NB4 (cell line): Measurements from ENCODE around the gene PROSER2.

Source experiments
- DNase-seq: peaks from one replicate; pipeline ENCODE4 v3.0.0; 2010; ENCODE audit warnings: low read depth
- H3K4me3 ChIP-seq: one replicate; pipeline ENCODE4 v1.5.1; 2011; ENCODE audit warnings: mild to moderate bottlenecking, low read depth, low read length, moderate library complexity
- MYC ChIP-seq: IDR thresholded peaks from 2 replicates; pipeline ENCODE4 v1.6.1; 2011; ENCODE audit warnings: low read depth, low read length
- POLR2A ChIP-seq: IDR thresholded peaks from 2 replicates; pipeline ENCODE4 v1.6.1; 2011; ENCODE audit warnings: mild to moderate bottlenecking; ENCODE audit not compliant: insufficient read length; ENCODE audit errors: extremely low read depth
- TF ChIP-seq, protein P1 (sequence below): IDR thresholded peaks from 2 replicates; pipeline ENCODE4 v1.6.1; 2011; ENCODE audit warnings: low read depth, low read length
- TF ChIP-seq, protein P2 (sequence below): IDR thresholded peaks from one replicate; pipeline ENCODE4 v1.5.1; 2012; ENCODE audit warnings: low read depth, low read length

PROSER2 gene

DNA sequence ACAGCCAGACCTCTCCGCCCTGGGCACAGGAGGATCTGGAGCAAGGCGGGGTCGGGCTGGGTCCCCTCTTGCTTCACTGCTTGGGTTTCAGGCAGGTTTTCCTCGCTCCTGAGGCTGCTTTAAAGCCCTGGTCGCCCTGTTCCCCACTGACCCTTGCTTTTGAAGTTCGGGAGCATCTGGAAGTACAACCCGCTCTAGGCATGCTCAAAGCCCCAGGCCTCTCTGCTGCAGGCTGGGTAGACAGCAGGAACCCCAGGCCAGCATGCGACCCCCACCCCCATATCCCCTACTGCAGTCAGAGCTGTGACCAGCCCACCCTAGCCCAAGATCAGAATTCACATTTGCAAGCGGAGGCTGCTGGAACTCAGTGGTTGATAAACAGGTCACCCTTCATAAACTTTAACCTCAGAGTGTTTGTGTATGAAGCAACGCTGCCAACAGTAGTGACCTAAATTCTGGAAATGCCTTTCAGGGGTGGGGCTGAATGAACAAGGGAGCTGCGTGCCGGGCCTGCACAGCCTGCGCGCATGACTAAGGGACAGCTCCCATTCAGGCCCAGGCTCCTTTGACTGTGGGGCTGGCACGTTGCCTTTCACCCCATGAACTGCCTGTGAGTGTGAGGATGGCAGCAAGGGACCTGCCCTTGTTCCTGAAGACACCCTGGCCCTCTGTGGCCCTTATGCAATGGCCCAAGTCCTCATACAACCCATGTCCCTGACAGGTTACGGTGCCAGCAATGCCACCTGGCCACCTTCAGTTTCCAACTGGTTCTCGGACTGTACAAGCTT, 52.5 kb downstream of the PROSER2 start:
- TF ChIP-seq MYC (no peak), POLR2A (no peak)
- TF ChIP-seq, protein P1, sequence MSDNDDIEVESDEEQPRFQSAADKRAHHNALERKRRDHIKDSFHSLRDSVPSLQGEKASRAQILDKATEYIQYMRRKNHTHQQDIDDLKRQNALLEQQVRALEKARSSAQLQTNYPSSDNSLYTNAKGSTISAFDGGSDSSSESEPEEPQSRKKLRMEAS: no peak
- TF ChIP-seq, protein P2, sequence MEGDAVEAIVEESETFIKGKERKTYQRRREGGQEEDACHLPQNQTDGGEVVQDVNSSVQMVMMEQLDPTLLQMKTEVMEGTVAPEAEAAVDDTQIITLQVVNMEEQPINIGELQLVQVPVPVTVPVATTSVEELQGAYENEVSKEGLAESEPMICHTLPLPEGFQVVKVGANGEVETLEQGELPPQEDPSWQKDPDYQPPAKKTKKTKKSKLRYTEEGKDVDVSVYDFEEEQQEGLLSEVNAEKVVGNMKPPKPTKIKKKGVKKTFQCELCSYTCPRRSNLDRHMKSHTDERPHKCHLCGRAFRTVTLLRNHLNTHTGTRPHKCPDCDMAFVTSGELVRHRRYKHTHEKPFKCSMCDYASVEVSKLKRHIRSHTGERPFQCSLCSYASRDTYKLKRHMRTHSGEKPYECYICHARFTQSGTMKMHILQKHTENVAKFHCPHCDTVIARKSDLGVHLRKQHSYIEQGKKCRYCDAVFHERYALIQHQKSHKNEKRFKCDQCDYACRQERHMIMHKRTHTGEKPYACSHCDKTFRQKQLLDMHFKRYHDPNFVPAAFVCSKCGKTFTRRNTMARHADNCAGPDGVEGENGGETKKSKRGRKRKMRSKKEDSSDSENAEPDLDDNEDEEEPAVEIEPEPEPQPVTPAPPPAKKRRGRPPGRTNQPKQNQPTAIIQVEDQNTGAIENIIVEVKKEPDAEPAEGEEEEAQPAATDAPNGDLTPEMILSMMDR: no peak

DNA sequence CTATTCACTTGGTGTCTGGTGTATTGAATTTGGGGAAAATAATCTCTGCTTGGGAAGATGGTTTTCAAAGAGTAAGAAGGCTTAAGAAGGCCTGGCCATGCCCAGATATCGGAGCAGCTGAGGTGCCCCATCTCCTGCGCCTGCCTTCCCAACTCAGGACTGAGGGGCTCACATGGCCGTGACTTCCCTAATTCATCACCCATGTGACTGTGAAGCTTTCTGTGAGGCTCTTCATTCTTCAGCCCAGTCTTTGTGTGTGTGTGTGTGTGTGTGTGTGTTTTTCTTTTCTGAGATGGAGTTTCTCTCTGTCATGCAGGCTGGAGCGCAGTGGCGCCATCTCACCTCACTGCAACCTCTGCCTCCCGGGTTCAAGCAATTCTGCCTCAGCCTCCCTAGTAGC, 53.2 kb downstream of the PROSER2 start:
- TF ChIP-seq, protein P2: no peak
- TF ChIP-seq POLR2A (no peak), MYC (no peak)
- TF ChIP-seq, protein P1: no peak
- DNase-seq: no peak
- H3K4me3 ChIP-seq: no peak overlapping the region

More for the DNA sequence above, 52.5 kb downstream of the PROSER2 start:
- H3K4me3 ChIP-seq: no peak overlapping the region
- no peak for DNase-seq

DNA sequence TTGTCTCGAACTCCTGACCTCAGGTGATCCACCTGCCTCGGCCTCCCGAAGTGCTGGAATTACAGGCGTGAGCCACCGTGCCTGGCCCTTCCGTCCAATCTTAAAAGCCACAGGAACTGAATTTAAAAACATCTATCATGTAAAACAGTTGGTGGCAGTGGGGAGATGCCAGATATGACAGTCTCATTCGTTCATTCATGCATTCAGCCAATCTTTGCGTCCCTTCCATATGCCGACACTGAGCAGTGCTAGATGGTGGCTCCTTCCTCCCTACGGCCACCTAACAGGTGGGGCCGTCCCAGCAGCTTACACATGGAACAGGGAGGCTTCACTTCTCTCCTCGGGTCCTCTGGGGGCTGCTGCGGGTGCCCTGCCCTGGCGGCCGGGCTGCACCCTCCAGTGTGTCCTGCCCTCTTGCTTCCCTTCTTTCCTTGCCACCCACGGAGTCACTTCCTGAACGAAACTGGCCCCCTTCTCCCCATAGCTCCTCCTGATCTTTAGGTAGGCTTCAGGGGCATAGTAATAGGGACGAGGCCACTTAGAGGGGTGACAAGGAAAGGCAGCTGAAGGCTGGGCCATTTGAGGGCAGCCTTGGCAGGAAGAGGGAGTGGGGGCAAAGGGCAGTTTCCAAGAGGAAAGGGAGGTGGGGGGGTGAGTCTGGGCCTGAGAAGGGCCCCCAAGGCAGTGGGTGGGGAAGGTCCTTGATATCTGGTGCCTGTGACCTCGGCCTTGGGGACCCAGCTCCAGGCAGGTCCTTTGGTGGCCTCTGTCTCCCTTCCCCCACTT, 53.8 kb downstream of the PROSER2 start:
- TF ChIP-seq, protein P2: no peak
- TF ChIP-seq POLR2A (no peak), MYC (no peak)
- TF ChIP-seq, protein P1: no peak
- H3K4me3 ChIP-seq: no peak overlapping the region
- DNase-seq: no peak

DNA sequence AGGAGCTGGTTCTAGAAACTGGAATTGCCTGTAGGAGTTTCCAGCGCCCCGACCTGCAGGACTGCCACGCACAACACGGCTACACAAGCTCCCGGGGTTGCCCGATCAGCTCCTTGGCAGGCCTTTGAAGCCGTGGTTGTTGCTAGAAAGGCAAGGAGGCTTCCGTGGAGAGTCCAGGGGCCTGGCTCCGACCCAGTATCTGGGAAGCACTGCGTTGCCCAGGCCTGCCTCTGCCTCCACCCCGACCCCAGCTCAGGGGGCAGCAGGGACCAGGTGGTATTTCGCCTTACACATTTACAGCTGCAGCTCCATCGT, 54.4 kb downstream of the PROSER2 start:
- TF ChIP-seq, protein P2: no peak
- TF ChIP-seq, protein P1: no peak
- TF ChIP-seq POLR2A (no peak), MYC (no peak)

DNA sequence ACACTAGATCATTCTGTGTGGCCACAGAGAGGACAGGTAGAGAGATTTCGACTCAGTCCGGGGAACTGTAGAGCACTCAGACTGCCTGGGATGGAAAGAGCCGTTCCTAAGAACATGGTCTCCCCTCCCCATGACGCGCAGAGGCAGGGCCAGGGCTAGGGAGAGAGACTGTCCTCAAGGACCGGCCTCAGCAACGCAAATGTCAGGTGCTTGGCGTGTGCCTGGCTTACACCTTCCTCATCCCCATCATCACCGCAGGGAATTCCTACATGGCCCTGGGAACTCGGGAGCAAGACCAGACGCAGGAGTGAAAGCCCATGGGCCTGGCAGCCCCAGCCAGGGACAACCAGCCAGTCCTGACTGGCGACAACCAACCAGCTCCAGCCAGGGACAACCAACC, 55.6 kb downstream of the PROSER2 start:
- TF ChIP-seq POLR2A (no peak), MYC (no peak)
- TF ChIP-seq, protein P2: no peak
- TF ChIP-seq, protein P1: no peak
- no peak for DNase-seq
- H3K4me3 ChIP-seq: no peak overlapping the region

More for the DNA sequence above, 54.4 kb downstream of the PROSER2 start:
- no peak overlapping the region for H3K4me3 ChIP-seq
- DNase-seq: no peak
